Esophagus muscularis mucosa (tissue), 4 donors: ENCODE results near the gene TPD52L1.

Experiments
- EP300 ChIP-seq: sonication (generic); formaldehyde crosslinking; IDR thresholded peaks from one replicate; pipeline ENCODE4 v1.6.1; 2017; ENCODE audit warnings: antibody characterized with exemption
- POLR2A ChIP-seq: fragments of 450-650 bp; IDR thresholded peaks from one replicate; pipeline ENCODE4 v1.6.1; 2017; ENCODE audit warnings: antibody characterized with exemption, moderate library complexity, mild to moderate bottlenecking, low read depth
- POLR2AphosphoS5 ChIP-seq, 2 donors: sonication (generic); formaldehyde crosslinking; IDR thresholded peaks; one replicate each; pipeline ENCODE4 v1.6.1; 2017; ENCODE audit warnings: antibody characterized with exemption in 2 of 2
- TF ChIP-seq, protein P1 (sequence below), 3 experiments: fragments of 200-600 bp in 2 of 3; fragments of 450-650 bp in 1 of 3; sonication (generic) in 2 of 3; IDR thresholded peaks; one replicate each; pipeline ENCODE4 v1.5.1; 2017 to 2019; ENCODE audit warnings: antibody characterized with exemption in 3 of 3, mild to moderate bottlenecking in 2 of 3, moderate library complexity in 1 of 3

DNA sequence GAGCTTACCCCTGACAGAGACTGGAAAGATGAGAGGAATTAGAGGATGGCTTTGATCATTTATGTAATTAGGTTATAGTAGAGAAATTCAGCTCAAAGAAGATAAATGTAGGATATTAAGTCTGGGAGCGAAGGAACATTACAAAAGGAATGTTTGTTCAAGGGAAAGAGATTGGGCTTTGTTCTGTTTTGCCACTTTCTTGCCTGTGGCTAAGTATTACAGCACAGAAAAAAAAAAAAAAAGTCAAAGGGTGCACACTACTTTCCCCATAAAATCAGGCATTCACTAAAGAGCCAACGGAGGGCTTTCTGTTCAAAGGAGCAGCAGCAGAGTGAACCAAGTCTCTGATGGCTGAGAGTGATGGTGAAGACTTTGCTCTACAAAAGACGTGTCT lies 153.2 kb downstream of the TPD52L1 start:
- TF ChIP-seq, protein P1, sequence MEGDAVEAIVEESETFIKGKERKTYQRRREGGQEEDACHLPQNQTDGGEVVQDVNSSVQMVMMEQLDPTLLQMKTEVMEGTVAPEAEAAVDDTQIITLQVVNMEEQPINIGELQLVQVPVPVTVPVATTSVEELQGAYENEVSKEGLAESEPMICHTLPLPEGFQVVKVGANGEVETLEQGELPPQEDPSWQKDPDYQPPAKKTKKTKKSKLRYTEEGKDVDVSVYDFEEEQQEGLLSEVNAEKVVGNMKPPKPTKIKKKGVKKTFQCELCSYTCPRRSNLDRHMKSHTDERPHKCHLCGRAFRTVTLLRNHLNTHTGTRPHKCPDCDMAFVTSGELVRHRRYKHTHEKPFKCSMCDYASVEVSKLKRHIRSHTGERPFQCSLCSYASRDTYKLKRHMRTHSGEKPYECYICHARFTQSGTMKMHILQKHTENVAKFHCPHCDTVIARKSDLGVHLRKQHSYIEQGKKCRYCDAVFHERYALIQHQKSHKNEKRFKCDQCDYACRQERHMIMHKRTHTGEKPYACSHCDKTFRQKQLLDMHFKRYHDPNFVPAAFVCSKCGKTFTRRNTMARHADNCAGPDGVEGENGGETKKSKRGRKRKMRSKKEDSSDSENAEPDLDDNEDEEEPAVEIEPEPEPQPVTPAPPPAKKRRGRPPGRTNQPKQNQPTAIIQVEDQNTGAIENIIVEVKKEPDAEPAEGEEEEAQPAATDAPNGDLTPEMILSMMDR (IDR thresholded peaks at IDR 0.05) = no peak
- TF ChIP-seq POLR2A = no peak
- TF ChIP-seq EP300 = no peak
- TF ChIP-seq POLR2AphosphoS5 (IDR thresholded peaks at IDR 0.05) = no peak
